GM12892 (cell line): ENCODE results near the gene PRPF4.

ENCODE experiments used
- POLR2A ChIP-seq: IDR thresholded peaks from 2 replicates; pipeline ENCODE4 v1.6.1; 2011; ENCODE audit warnings: low read depth, low read length, control low read depth
- POLR2AphosphoS5 ChIP-seq: IDR thresholded peaks from 2 replicates; pipeline ENCODE4 v1.6.1; 2011; ENCODE audit warnings: low read depth, low read length, control low read depth
- TAF1 ChIP-seq: IDR thresholded peaks from 2 replicates; pipeline ENCODE4 v1.6.1; 2011; ENCODE audit warnings: low read depth, mild to moderate bottlenecking, control low read depth, low read length, borderline replicate concordance

- no peak for TF ChIP-seq POLR2AphosphoS5
- TF ChIP-seq TAF1: no peak
- no peak for TF ChIP-seq POLR2A
These were observed 38.4 kb upstream of the PRPF4 start for GRCh38 chr9:113237026-113237425.
